Activated effector memory CD4-positive, alpha-beta T cell treated with Interleukin-2 at 50 U/mL for 16 hours (primary cell): ENCODE results near the gene LARP1.

ENCODE experiments used
- DNase-seq: peaks from one replicate; pipeline ENCODE4 v3.0.0-alpha.2; 2020

The LARP1 gene

DNA sequence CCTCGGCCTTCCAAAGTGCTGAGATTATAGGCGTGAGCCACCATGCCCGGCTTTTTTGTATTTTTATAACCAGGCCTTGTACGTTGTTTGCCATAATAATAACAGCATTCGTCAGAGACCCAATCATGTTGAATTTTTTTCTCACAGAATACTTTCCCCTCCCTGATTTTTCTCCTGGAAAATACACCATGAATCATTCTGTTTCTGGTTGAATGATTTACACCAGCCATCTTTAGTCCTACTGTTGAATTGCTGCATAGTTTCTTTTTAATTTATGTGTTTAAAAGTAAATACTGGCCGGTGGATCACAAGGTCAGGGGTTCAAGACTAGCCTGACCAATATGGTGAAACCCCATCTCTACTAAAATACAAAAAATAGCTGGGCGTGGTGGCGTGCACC, 106.8 kb downstream of the LARP1 start:
- no peak for DNase-seq

DNA sequence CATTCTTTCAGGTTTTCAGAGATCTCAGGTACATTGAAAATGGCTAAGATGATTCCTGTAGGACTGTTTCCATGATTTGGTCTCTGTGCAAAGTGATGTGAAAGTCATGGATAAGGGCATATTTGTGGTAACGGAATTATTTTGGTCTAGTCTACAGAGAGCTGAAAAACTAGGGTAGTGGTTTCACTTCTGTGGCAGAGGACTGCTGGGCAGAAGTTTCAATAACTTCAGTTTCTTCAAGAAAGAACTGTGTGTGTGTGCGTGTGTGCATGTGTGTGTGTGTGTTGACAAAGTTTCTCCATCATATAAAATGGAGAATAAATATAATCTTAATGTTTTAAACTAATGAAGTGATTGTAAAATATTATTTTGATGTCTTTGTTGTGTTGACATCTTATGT, 107.6 kb downstream of the LARP1 start:
- no peak for DNase-seq

- no peak for DNase-seq
Observed at GRCh38 chr5:154863291-154864080, 108.3 kb downstream of the LARP1 start.

DNA sequence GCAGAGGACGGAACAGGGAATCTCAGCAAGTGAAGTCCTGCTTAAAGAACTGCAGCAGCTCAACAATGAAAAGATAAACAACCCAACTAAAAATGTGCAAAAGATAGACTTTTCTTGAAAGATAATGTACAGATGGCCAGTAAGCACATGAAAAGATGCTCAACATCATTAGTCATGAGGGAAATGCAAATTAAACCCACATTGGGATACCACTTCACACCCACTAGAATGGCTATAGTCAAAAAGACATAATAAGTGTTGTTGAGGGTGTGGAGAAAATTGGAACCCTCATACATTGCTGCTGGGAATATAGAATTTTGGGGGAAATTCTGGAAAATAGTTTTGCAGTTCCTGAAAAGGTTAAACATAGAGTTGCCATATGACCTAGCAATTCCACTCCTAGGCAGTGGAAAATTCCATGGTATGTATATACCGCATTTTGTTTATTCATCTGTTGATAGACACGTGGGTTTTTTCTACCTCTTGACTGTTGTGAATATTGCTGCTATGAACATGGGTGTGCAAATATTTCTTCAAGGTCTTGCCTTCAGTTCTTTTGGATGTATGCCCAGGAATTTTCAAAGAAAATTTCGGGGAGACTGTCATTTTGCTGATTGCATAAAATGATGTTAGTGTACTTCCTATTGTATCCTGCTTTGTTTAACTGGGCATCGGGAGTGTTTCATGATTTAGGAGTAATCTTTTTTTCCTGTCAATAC, 110.4 kb downstream of the LARP1 start:
- DNase-seq: no peak

DNA sequence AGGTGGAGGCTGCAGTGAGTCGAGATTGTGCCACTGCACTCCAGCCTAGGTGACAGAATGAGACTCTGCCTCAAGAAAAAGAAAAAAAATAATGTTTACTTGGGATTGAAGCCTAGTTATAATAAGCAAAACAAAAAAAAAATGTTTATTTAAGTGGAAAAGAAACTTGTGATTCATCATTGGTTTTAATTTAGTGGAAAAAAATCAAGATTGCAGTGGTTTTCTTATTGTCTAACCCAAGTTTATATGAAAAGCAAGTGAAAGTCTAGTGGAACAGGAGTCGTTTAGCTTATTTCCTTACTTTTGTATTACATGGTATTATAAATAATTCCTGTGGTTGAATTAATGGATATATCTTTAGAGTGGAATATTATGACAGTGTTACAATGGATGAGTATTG, 111.7 kb downstream of the LARP1 start:
- DNase-seq: no peak
